Common myeloid progenitor, CD34-positive (primary cell): ENCODE measurements around the gene HYCC2.

Source experiments
- CTCF ChIA-PET: fragments of 350-600 bp; sonication (Branson Sonifier 250); formaldehyde crosslinking; loops from one replicate; lab custom pipeline; 2021; ENCODE audit warnings: antibody characterized with exemption; lab: Charles Lee
- POLR2A ChIA-PET: fragments of 350-600 bp; sonication (Branson Sonifier 250); formaldehyde crosslinking; loops from one replicate; lab custom pipeline; 2021; ENCODE audit warnings: antibody characterized with exemption; lab: Charles Lee
- DNase-seq, 3 donors: peaks; one replicate each; pipeline versions ENCODE4 v3.0.0 to v3.0.0-alpha.2; 2013
- H3K27ac ChIP-seq, 2 experiments: 1 replicate in 1 of 2; 2 replicates in 1 of 2; pipeline ENCODE4 v1.7.0; 2013; ENCODE audit warnings: inconsistent platforms in 2 of 2, low read length in 2 of 2, mild to moderate bottlenecking in 2 of 2, low read depth in 1 of 2, moderate library complexity in 1 of 2; ENCODE audit not compliant: severe bottlenecking in 2 of 2, insufficient read depth in 1 of 2, poor library complexity in 1 of 2
- H3K27me3 ChIP-seq, 5 experiments: replicated peaks in 2 of 5; 1 replicate in 3 of 5; 2 replicates in 2 of 5; pipeline versions ENCODE4 v1.6.1 to v1.7.0; 2013; ENCODE audit warnings: low read length in 4 of 5, mild to moderate bottlenecking in 2 of 5, moderate library complexity in 2 of 5, inconsistent platforms in 1 of 5; ENCODE audit not compliant: insufficient read depth in 5 of 5, control insufficient read depth in 4 of 5
- H3K36me3 ChIP-seq, 4 experiments: 1 replicate in 2 of 4; 2 replicates in 2 of 4; pipeline versions ENCODE4 v1.6.1 to v1.7.0; 2013; ENCODE audit warnings: low read length in 3 of 4, control low read depth in 1 of 4, mild to moderate bottlenecking in 1 of 4; ENCODE audit not compliant: control insufficient read depth in 4 of 4, insufficient read depth in 4 of 4
- H3K4me1 ChIP-seq, 4 experiments: 1 replicate in 3 of 4; 2 replicates in 1 of 4; pipeline versions ENCODE4 v1.6.1 to v1.7.1; 2013; ENCODE audit warnings: low read length in 3 of 4, mild to moderate bottlenecking in 3 of 4, control low read depth in 1 of 4, inconsistent platforms in 1 of 4, moderate library complexity in 1 of 4; ENCODE audit not compliant: control insufficient read depth in 4 of 4, insufficient read depth in 4 of 4; ENCODE audit errors: control extremely low read depth in 1 of 4
- H3K4me3 ChIP-seq, 7 experiments: 1 replicate in 4 of 7; 2 replicates in 3 of 7; pipeline versions ENCODE4 v1.5.1 to v1.7.0; 2013; ENCODE audit warnings: mild to moderate bottlenecking in 7 of 7, low read length in 6 of 7, moderate library complexity in 6 of 7, inconsistent platforms in 2 of 7, low read depth in 2 of 7, control low read depth in 1 of 7; ENCODE audit not compliant: insufficient read depth in 4 of 7, control insufficient read depth in 1 of 7; ENCODE audit errors: extremely low read depth in 1 of 7
- H3K9me3 ChIP-seq, 5 experiments: 1 replicate in 4 of 5; 2 replicates in 1 of 5; pipeline versions ENCODE4 v1.6.1 to v1.7.1; 2013; ENCODE audit warnings: low read length in 4 of 5, mild to moderate bottlenecking in 2 of 5, inconsistent platforms in 1 of 5, low read depth in 1 of 5, moderate library complexity in 1 of 5; ENCODE audit not compliant: control insufficient read depth in 4 of 5, insufficient read depth in 2 of 5; ENCODE audit errors: control extremely low read depth in 1 of 5

The HYCC2 gene

DNA sequence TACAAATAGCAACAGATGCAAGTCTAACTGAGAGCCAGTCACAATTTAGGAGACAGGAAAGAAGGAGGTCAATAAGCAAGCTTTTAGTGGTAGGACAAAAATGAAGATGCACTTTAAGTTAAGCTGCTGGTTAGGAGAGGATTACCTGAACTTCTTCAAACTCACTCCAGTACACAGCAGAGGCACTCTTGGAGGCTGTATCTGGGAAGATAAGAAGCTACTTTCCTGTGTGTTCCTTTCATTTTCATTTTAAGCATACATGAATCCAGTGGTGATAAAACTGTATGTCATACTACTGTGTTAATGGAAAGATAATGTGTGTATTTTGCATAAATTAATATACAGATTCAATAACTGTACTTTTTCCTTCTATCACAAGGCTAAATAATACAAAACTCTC lies 49.6 kb downstream of the HYCC2 start:
- H3K4me1 ChIP-seq: peaks cover 0 to 11% (median 5%) of the 10 kb centered on the region in 4 experiments
- peak; percentile 30 to 80 (median 71) for DNase-seq
- ChIA-PET POLR2A (no interaction called here), CTCF (interaction anchor here (0.7 to 1.7 kb wide), 6 partner anchors 10 to 59 kb away, joined by 3 to 7 read pairs (median 4); partner anchors contain the start of gene ORC2)
- peak overlapping the region in 3 of 7 experiments; percentile 16 to 62 (median 56) for H3K4me3 ChIP-seq
- no peaks in the 10 kb centered on the region for H3K27me3 ChIP-seq
- H3K27ac ChIP-seq: peak overlapping the region in 1 of 2 experiments; percentile 43
- peaks cover 3 to 14% (median 8%) of the 10 kb centered on the region in 4 experiments for H3K36me3 ChIP-seq
- peaks cover 0 to 4% (median 0%) of the 10 kb centered on the region in 5 experiments for H3K9me3 ChIP-seq
